NB4 (cell line): ENCODE results near the gene SLC22A7.

Experiments used
- DNase-seq: peaks from one replicate; pipeline ENCODE4 v3.0.0; 2010; ENCODE audit warnings: low read depth
- H3K4me3 ChIP-seq: one replicate; pipeline ENCODE4 v1.5.1; 2011; ENCODE audit warnings: mild to moderate bottlenecking, low read depth, low read length, moderate library complexity
- MYC ChIP-seq: IDR thresholded peaks from 2 replicates; pipeline ENCODE4 v1.6.1; 2011; ENCODE audit warnings: low read depth, low read length
- POLR2A ChIP-seq: IDR thresholded peaks from 2 replicates; pipeline ENCODE4 v1.6.1; 2011; ENCODE audit warnings: mild to moderate bottlenecking; ENCODE audit not compliant: insufficient read length; ENCODE audit errors: extremely low read depth
- TF ChIP-seq, protein P1 (sequence below): IDR thresholded peaks from 2 replicates; pipeline ENCODE4 v1.6.1; 2011; ENCODE audit warnings: low read depth, low read length
- TF ChIP-seq, protein P2 (sequence below): IDR thresholded peaks from one replicate; pipeline ENCODE4 v1.5.1; 2012; ENCODE audit warnings: low read depth, low read length

SLC22A7 gene

DNA sequence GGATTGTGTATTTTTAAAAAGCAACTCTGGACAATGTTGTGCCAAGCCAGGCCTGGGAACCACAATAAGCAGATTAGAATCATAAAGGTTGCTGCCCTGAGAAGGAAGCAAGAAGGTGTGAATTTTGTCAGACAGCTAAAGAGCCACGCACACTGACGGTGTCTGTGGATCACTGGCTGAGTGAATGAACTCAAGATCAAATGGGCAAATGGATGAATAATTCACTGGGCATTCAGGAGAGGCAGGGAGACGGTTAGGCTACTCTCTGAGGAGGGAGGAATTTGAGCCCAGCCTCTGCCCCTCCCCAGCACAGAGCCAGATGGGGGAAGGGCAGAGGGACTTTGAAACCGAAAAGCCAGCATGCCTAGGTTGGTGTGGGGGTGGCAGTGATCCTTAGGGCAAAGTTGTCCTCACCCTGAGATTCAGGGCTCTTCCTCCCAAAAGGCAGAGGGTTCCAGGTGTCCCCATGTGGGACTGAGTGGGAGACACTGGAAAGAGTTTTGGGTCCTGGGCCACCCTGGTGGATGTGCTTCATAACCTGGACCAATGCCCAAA lies 19.5 kb upstream of the SLC22A7 start:
- no peak for DNase-seq
- TF ChIP-seq, protein P1, sequence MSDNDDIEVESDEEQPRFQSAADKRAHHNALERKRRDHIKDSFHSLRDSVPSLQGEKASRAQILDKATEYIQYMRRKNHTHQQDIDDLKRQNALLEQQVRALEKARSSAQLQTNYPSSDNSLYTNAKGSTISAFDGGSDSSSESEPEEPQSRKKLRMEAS: no peak
- no peak for TF ChIP-seq MYC
- TF ChIP-seq, protein P2, sequence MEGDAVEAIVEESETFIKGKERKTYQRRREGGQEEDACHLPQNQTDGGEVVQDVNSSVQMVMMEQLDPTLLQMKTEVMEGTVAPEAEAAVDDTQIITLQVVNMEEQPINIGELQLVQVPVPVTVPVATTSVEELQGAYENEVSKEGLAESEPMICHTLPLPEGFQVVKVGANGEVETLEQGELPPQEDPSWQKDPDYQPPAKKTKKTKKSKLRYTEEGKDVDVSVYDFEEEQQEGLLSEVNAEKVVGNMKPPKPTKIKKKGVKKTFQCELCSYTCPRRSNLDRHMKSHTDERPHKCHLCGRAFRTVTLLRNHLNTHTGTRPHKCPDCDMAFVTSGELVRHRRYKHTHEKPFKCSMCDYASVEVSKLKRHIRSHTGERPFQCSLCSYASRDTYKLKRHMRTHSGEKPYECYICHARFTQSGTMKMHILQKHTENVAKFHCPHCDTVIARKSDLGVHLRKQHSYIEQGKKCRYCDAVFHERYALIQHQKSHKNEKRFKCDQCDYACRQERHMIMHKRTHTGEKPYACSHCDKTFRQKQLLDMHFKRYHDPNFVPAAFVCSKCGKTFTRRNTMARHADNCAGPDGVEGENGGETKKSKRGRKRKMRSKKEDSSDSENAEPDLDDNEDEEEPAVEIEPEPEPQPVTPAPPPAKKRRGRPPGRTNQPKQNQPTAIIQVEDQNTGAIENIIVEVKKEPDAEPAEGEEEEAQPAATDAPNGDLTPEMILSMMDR: no peak
- TF ChIP-seq POLR2A: no peak
- H3K4me3 ChIP-seq: no peak overlapping the region

DNA sequence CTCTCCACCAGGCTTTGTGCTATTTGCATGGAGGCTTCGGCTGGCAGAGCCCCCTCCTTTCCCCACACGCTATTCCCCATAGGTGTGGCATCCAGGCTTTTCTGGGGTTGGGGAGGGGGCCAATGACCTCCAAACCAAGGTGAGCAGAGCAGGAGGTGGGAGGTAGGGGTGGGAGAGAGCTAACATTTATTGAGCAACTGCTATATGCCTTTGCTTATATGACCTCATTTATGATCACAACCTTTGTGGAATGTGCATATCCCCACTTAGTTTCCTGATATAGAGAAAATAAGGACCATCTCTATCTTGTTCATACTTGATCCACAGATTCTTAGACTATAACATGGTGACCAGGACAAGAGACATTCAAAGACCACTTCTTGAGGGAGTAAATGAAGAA lies 17.8 kb upstream of the SLC22A7 start:
- no peak for DNase-seq

DNA sequence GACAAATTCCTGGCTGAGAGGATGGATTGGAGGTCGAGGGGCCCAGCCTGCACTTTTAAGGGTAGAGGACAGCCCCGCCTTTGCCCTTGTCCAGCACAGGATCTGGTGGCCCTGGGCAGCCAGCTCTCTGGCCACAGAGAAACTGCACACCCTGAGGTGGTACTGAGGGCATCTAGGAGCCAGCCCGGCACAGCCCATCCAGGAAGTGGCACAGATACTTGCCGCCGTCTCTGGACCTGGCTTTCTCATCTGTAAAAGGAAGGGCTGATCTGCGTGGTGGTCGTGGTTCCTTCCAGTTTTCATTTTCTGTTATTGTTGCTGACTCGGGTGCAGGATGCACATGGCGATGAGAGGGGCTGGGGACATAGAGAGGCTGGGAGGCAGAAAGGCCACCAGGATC lies 16.0 kb upstream of the SLC22A7 start:
- DNase-seq: no peak
- no peak overlapping the region for H3K4me3 ChIP-seq
- TF ChIP-seq, protein P1: no peak
- TF ChIP-seq, protein P2: no peak
- TF ChIP-seq MYC: no peak
- no peak for TF ChIP-seq POLR2A

More for the DNA sequence above, 17.8 kb upstream of the SLC22A7 start:
- H3K4me3 ChIP-seq: no peak overlapping the region
- TF ChIP-seq, protein P1: no peak
- TF ChIP-seq, protein P2: no peak
- TF ChIP-seq MYC (no peak), POLR2A (no peak)

DNA sequence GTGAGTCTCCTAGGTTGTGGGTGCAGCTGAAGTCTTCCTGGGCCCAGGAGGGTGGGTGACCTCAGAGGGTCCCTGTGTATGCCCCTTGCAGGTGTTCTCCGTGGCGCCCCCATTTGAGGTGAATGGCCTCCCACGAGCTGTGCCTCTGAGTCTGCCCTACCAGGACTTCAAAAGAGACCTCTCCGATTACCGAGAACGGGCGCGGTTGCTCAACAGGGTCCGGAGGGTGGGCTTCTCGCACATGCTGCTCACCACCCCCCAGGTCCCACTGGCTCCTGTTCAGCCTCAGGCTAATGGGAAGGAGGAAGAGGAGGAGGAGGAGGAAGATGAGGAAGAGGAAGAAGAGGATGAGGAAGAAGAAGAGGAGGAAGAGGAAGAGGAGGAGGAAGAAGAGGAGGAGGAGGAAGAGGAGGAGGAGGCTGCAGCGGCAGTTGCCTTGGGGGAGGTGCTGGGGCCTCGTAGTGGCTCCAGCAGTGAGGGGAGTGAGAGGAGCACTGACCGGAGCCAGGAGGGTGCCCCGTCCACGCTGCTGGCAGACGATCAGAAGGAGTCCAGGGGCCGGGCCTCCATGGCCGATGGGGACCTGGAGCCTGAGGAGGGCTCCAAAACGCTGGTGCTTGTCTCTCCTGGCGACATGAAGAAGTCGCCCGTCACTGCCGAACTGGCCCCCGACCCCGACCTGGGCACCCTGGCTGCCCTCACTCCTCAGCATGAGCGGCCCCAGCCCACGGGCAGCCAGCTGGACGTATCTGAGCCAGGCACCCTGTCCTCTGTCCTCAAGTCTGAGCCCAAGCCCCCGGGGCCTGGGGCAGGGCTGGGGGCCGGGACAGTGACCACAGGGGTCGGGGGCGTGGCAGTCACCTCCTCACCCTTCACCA lies 15.2 kb upstream of the SLC22A7 start:
- TF ChIP-seq, protein P1: no peak
- no peak for TF ChIP-seq POLR2A
- H3K4me3 ChIP-seq: no peak overlapping the region
- DNase-seq: no peak

DNA sequence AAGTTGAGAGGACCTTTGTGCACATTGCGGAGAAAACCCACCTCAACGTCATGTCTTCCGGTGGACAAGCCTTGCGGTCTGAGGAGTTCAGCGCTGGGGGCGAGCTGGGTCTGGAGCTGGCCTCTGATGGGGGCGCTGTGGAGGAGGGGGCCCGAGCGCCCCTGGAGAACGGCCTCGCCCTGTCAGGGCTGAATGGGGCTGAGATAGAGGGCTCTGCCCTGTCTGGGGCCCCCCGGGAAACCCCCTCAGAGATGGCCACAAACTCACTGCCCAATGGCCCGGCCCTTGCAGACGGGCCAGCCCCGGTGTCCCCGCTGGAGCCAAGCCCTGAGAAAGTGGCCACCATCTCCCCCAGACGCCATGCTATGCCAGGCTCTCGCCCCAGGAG lies 14.6 kb upstream of the SLC22A7 start:
- TF ChIP-seq, protein P1: no peak
- TF ChIP-seq, protein P2: no peak
- TF ChIP-seq MYC (no peak), POLR2A (no peak)
- DNase-seq: no peak
- H3K4me3 ChIP-seq: no peak overlapping the region

DNA sequence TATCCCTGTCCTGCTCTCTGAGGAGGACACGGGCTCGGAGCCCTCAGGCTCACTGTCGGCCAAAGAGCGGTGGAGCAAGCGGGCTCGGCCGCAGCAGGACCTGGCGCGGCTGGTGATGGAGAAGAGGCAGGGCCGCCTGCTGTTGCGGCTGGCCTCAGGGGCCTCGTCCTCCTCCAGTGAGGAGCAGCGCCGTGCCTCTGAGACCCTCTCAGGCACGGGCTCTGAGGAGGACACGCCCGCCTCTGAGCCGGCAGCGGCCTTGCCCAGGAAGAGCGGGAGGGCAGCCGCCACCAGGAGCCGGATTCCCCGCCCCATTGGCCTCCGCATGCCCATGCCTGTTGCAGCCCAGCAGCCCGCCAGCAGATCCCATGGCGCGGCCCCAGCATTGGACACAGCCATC lies 14.2 kb upstream of the SLC22A7 start:
- no peak for TF ChIP-seq POLR2A
- no peak for TF ChIP-seq MYC
- TF ChIP-seq, protein P1: no peak
- TF ChIP-seq, protein P2: no peak
- no peak for DNase-seq
- H3K4me3 ChIP-seq: no peak overlapping the region
